ENCODE results near the gene RBM4B. TPM values are rescaled to one million over a fixed set of nuclear protein-coding genes. Genes with fewer than 3 reads are reported as not detected.
A peak's percentile ranks its signal among the peaks of the same experiment; 100 is the strongest.

Gene RBM4B
- total RNA-seq, 2 donors from 2014 or later = 9.0 to 9.7 TPM

DNA sequence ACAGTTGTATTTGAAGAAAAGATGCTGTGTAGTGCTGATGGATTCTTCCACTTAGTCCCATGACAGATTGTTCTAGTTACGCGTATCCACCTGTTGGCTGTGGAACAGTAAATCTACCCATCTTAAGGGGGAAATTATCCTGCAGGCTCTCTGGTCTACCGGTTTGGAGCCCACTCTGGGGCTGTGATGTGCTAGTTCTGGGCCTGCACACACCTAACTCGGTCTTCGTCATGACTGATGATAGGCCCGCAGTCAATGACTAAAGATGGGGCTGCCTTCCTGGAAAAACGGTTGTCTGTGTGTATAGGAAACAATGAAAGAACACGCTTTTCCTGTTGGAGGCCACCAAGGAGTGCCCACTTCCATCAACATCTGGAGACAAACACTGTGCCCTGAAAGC, 6.2 kb upstream of the RBM4B start:
- no peaks in the 10 kb centered on the region for H3K4me1 ChIP-seq
- no peaks in the 10 kb centered on the region for H3K9me3 ChIP-seq
- H3K27me3 ChIP-seq = no peaks in the 10 kb centered on the region
- TF ChIP-seq, protein P1, sequence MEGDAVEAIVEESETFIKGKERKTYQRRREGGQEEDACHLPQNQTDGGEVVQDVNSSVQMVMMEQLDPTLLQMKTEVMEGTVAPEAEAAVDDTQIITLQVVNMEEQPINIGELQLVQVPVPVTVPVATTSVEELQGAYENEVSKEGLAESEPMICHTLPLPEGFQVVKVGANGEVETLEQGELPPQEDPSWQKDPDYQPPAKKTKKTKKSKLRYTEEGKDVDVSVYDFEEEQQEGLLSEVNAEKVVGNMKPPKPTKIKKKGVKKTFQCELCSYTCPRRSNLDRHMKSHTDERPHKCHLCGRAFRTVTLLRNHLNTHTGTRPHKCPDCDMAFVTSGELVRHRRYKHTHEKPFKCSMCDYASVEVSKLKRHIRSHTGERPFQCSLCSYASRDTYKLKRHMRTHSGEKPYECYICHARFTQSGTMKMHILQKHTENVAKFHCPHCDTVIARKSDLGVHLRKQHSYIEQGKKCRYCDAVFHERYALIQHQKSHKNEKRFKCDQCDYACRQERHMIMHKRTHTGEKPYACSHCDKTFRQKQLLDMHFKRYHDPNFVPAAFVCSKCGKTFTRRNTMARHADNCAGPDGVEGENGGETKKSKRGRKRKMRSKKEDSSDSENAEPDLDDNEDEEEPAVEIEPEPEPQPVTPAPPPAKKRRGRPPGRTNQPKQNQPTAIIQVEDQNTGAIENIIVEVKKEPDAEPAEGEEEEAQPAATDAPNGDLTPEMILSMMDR (IDR thresholded peaks at IDR 0.05) = no peak
- H3K4me3 ChIP-seq = no peak overlapping the region
- H3K36me3 ChIP-seq = no peaks in the 10 kb centered on the region
- no peak for DNase-seq (ENCODE audit: low spot score)
- H3K27ac ChIP-seq = no peak overlapping the region

DNA sequence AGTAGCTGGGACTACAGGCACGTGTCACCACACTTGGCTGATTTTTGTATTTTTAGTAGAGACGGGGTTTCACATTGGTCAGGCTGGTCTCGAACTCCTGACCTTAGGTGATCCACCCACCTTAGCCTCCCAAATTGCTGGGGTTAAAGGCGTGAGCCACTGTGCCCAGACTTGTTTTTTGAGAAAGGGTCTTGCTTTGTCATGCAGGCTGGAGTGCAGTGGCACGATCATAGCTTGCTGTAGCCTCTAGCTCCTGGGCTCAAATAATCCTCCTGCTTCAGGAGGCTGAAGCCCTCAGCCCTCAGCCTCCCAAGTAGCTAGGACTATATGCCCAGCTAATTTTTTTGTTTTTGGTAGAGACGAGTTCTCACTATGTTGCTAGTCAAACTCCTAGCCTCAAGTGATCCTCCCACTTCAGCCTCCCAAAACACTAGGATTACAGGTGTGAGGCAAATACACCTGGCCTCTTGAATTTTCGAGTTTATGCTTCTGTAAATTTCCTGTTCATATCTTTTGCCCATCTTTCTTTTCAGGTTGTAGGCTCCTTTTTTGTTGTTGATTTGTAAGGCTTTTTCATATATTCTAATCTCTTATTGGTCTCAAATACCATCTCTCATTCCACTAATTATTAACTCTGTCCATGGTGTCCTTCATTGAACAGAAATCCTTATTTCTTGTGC, 3.4 kb upstream of the RBM4B start:
- TF ChIP-seq, protein P1 (IDR thresholded peaks at IDR 0.05) = no peak
- no peaks in the 10 kb centered on the region for H3K36me3 ChIP-seq
- DNase-seq (ENCODE audit: low spot score) = no peak
- H3K4me1 ChIP-seq = peaks cover 0 to 11% of the 10 kb centered on the region in 2 donors
- H3K27me3 ChIP-seq = no peaks in the 10 kb centered on the region
- no peaks in the 10 kb centered on the region for H3K9me3 ChIP-seq
- H3K4me3 ChIP-seq = no peak overlapping the region
- no peak overlapping the region for H3K27ac ChIP-seq

DNA sequence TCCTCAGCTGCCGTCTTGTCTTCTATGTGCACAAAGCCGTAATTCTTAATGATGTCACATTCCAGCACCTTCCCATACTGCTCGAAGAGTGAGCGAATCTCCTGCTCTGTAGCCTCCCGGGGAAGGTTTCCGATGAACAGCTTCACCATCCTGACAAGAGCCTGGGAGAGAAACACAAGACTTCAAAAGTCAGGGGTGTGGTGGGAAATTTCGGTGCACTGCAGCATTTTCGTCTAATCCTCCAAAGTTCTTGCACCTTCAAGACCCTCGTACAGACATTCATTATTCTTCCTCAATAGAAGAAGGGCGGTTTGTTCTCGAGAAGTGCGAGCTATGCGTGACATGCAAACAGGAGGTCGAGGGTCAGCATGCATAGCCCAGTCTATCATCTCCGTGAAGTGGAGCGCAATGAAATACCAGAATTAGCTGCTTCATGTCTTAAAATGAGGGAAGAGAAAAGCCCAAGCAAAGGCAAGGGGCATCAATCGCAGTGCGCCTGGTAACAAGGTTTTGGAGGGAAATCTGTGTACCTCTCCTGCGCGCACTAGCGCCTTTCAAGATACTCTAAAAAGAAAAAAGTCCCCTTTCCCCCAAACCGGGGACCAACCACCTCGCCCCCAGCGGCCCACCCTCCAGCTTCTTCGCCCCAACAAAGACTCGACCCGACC, 622 bp downstream of the RBM4B start:
- Histone ChIP-seq H3K4me1 (peaks cover 0 to 19% of the 10 kb centered on the region in 2 donors), H3K27ac (peak overlapping the region; percentile 90 to 93), H3K27me3 (no peaks in the 10 kb centered on the region), H3K9me3 (no peaks in the 10 kb centered on the region), H3K36me3 (no peaks in the 10 kb centered on the region), H3K4me3 (peak overlapping the region; percentile 65 to 71)
- TF ChIP-seq, protein P1 (IDR thresholded peaks at IDR 0.05) = no peak
- DNase-seq (ENCODE audit: low spot score) = no peak

DNA sequence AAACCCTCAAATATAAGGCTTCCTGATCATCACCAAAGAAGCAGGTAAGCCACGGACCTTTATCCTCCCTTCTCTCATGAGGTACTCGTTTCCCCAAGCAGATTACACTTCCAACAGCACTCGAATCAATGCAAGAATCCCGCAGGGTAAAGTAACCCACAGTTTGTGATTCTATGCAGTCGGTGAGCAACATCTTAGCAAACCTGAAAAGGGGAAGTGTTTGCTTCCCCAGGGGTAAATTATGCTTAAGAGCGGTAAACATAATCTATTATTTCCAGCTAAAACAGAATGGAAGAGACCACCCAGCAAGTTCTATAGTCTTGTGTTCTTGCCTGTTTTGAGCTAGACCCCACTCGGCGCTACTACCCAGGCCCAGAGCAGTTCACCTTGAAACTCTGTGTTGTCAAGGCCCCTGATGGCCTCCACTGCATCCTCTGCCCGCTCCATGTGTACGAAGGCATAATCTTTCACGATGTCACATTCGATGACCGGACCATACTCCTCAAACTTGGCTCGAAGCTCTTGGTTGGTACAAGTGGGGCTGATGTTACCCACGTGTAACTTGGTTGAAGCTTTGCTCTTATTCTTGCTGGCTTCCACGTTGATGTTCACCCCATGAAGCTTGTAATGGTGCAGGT, 1.3 kb downstream of the RBM4B start:
- TF ChIP-seq, protein P1 (IDR thresholded peaks at IDR 0.05) = no peak
- Histone ChIP-seq H3K9me3 (no peaks in the 10 kb centered on the region), H3K4me1 (peaks cover 0 to 19% of the 10 kb centered on the region in 2 donors), H3K36me3 (no peaks in the 10 kb centered on the region), H3K4me3 (peak overlapping the region in 1 of 2 donors; percentile 65), H3K27me3 (no peaks in the 10 kb centered on the region), H3K27ac (no peak overlapping the region)
- no peak for DNase-seq (ENCODE audit: low spot score)

DNA sequence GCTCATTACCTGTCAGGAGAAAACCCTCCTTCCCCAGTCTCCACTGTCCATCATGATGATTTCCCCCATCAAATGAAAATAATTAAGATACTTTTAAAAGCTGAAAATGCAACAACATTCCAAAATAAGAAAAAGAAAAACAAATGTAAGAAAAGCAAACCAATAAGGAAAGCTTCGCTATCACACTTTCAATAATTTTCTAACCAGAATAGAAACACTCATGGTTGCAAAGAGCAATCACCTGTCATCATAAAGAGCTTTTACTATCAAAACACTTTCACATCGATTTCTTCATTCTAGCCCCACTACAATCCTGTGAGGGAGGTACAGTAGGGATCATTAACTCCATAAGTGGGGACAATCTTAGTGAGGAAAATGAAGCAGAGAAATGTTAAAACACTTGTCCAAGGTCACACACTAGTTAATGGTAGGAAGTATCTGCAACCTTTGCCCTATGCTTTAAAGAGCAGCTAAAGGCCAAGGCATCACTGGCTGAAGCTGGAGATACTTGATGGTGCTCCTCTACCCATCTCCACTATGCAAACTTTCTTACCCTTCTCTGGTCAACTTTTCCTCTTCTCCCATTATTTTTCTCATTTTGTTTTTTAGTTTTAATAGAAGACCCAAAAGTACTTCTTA, 2.6 kb downstream of the RBM4B start:
- no peak overlapping the region for H3K27ac ChIP-seq
- H3K4me3 ChIP-seq = no peak overlapping the region
- H3K27me3 ChIP-seq = no peaks in the 10 kb centered on the region
- H3K9me3 ChIP-seq = no peaks in the 10 kb centered on the region
- DNase-seq (ENCODE audit: low spot score) = no peak
- TF ChIP-seq, protein P1 (IDR thresholded peaks at IDR 0.05) = no peak
- no peaks in the 10 kb centered on the region for H3K36me3 ChIP-seq
- H3K4me1 ChIP-seq = peaks cover 0 to 19% of the 10 kb centered on the region in 2 donors

All from right atrium auricular region (tissue), 2 donors.